ENCODE data around the gene PLPP7.

DNA sequence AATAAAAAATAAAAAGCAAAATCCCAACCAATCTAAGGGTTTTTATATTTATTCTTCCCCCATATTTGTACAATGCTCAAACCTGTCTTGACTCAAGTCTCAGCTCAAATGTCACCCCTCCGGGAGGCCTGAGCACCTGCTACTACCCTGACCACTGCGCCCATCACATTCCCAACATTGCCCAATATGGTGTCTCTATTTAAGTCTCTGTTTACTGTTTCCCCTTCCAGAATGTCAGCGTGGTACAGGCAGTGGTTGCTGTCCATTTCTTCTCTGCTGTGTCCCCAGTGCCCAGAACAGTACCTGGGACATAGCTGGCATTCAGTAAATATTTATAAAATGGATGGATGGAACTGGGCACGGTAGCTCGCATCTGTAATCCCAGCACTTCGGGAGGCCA is 57.0 kb downstream of the PLPP7 start:
- TF ChIP-seq, protein P1, sequence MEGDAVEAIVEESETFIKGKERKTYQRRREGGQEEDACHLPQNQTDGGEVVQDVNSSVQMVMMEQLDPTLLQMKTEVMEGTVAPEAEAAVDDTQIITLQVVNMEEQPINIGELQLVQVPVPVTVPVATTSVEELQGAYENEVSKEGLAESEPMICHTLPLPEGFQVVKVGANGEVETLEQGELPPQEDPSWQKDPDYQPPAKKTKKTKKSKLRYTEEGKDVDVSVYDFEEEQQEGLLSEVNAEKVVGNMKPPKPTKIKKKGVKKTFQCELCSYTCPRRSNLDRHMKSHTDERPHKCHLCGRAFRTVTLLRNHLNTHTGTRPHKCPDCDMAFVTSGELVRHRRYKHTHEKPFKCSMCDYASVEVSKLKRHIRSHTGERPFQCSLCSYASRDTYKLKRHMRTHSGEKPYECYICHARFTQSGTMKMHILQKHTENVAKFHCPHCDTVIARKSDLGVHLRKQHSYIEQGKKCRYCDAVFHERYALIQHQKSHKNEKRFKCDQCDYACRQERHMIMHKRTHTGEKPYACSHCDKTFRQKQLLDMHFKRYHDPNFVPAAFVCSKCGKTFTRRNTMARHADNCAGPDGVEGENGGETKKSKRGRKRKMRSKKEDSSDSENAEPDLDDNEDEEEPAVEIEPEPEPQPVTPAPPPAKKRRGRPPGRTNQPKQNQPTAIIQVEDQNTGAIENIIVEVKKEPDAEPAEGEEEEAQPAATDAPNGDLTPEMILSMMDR (IDR thresholded peaks at IDR 0.05; ENCODE audit: poor library complexity, severe bottlenecking), result no peak
- TF ChIP-seq EZH2 (IDR thresholded peaks at IDR 0.05; ENCODE audit: borderline replicate concordance, insufficient read depth, low read length, poor library complexity, severe bottlenecking) (no peak), POLR2AphosphoS5 (IDR thresholded peaks at IDR 0.05) (no peak), TAF1 (IDR thresholded peaks at IDR 0.05; ENCODE audit: low read depth) (no peak), RAD21 (conservative IDR thresholded peaks at IDR 0.05) (no peak), EP300 (conservative IDR thresholded peaks at IDR 0.05; ENCODE audit: poor library complexity, severe bottlenecking) (no peak), MXI1 (conservative IDR thresholded peaks at IDR 0.05; ENCODE audit: poor library complexity, severe bottlenecking) (no peak)
- TF ChIP-seq, protein P2, sequence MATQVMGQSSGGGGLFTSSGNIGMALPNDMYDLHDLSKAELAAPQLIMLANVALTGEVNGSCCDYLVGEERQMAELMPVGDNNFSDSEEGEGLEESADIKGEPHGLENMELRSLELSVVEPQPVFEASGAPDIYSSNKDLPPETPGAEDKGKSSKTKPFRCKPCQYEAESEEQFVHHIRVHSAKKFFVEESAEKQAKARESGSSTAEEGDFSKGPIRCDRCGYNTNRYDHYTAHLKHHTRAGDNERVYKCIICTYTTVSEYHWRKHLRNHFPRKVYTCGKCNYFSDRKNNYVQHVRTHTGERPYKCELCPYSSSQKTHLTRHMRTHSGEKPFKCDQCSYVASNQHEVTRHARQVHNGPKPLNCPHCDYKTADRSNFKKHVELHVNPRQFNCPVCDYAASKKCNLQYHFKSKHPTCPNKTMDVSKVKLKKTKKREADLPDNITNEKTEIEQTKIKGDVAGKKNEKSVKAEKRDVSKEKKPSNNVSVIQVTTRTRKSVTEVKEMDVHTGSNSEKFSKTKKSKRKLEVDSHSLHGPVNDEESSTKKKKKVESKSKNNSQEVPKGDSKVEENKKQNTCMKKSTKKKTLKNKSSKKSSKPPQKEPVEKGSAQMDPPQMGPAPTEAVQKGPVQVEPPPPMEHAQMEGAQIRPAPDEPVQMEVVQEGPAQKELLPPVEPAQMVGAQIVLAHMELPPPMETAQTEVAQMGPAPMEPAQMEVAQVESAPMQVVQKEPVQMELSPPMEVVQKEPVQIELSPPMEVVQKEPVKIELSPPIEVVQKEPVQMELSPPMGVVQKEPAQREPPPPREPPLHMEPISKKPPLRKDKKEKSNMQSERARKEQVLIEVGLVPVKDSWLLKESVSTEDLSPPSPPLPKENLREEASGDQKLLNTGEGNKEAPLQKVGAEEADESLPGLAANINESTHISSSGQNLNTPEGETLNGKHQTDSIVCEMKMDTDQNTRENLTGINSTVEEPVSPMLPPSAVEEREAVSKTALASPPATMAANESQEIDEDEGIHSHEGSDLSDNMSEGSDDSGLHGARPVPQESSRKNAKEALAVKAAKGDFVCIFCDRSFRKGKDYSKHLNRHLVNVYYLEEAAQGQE (IDR thresholded peaks at IDR 0.05; ENCODE audit: borderline replicate concordance), result no peak
